Endothelial cell of coronary artery (primary cell): ENCODE results near the gene GJD3. TPM values are rescaled to one million over a fixed set of nuclear protein-coding genes. Genes with fewer than 3 reads are reported as not detected.

Experiments
- total RNA-seq: library from RNA; depleted of rRNA; stranded (reverse); fragments of >200 nt; gene quantifications from 2 replicates; pipeline ENCODE4 v1.2.3, GENCODE V29; 2014

The GJD3 gene, protein sequence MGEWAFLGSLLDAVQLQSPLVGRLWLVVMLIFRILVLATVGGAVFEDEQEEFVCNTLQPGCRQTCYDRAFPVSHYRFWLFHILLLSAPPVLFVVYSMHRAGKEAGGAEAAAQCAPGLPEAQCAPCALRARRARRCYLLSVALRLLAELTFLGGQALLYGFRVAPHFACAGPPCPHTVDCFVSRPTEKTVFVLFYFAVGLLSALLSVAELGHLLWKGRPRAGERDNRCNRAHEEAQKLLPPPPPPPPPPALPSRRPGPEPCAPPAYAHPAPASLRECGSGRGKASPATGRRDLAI
- total RNA-seq, result 0.18 TPM in 1 of 2 replicates, not detected in the other

DNA sequence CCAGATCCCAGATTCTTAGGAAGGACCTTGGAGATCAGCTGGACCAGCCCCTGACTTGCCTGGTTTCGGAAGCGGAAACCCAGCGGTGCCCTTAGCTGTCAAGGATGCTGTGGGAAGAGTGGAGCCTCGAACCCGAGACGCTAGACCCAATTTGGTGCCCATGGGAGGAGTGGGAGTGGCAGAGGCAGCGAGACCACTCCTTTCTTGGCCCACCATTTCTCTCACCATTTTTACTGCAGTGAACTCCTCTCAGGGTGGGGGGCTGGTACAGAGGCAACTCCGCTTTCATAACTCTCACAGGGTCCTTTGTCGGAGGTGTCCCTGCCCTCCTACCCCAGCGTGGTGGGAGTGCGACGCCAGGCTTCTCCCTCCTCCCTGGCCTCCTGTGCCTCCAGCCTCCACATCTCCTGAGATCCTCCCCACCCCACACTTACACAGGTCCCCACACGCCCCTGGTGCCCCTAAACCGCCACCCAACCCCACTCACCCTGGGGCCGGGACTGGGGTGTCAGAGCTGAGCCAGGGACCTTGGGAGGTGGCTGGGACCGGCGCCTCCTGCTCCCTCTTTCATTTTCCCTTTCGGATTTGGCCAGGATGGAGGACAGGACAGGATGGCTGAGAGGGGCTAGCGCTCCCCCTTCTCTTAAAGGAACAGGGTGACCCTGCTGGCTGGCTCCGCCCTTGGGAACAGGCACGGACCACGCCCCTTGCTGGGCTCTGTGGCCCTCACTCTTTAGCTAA, at the start of gene GJD3:
TSS of gene GJD3 (minus strand) at position 617 of the 741 bp plus-strand sequence. CDS start 922 bp downstream, outside the sequence.

Other genes with a start within 250 kb of the GJD3 start
- gene MSL1, start 242.8 kb downstream of the GJD3 start, total RNA-seq, result 33.3 and 40.9 TPM in 2 replicates
- gene CASC3, start 224.2 kb downstream of the GJD3 start, total RNA-seq, result 22.2 and 28.4 TPM in 2 replicates
- 0.99 and 1.3 TPM in 2 replicates for gene RAPGEFL1, start 187.3 kb downstream of the GJD3 start, total RNA-seq
- 5.7 and 7.8 TPM in 2 replicates for gene WIPF2, start 145.4 kb downstream of the GJD3 start, total RNA-seq
- gene CDC6, start 76.9 kb downstream of the GJD3 start, total RNA-seq, result 8.6 and 19.4 TPM in 2 replicates
- gene RARA, start 55.6 kb downstream of the GJD3 start, total RNA-seq, result 7.6 and 11.5 TPM in 2 replicates
- 33.9 and 74.6 TPM in 2 replicates for gene TOP2A, start 53.2 kb upstream of the GJD3 start, total RNA-seq
- gene IGFBP4, start 78.7 kb upstream of the GJD3 start, total RNA-seq, result 149 and 165 TPM in 2 replicates
- gene TNS4, start 136.9 kb upstream of the GJD3 start, total RNA-seq, result not detected in 2 replicates
- under 0.01 and 0.09 TPM in 2 replicates for gene CCR7, start 200.7 kb upstream of the GJD3 start, total RNA-seq